Hepatocyte (in vitro differentiated cells): ENCODE results near the gene ITPK1. TPM values are rescaled to one million over a fixed set of nuclear protein-coding genes. Genes with fewer than 3 reads are reported as not detected.

Experiments used
- DNase-seq: peaks from one replicate; pipeline ENCODE4 v3.0.0-alpha.2; 2016; ENCODE audit warnings: low spot score
- H2AFZ ChIP-seq: fragments of 200-600 bp; sonication (generic); 2 replicates; pipeline ENCODE4 v1.6.0; 2016; ENCODE audit warnings: antibody characterized with exemption, mild to moderate bottlenecking
- H3K27ac ChIP-seq: fragments of 200-600 bp; sonication (generic); 2 replicates; pipeline ENCODE4 v1.5.1; 2016; ENCODE audit warnings: mild to moderate bottlenecking
- H3K27me3 ChIP-seq: fragments of 200-600 bp; sonication (generic); 2 replicates; pipeline ENCODE4 v1.6.1; 2016
- H3K36me3 ChIP-seq: fragments of 200-600 bp; sonication (generic); replicated peaks from 2 replicates; pipeline ENCODE4 v1.5.1; 2016; ENCODE audit warnings: low read depth; ENCODE audit not compliant: insufficient read depth
- H3K4me1 ChIP-seq: fragments of 200-600 bp; sonication (generic); 2 replicates; pipeline ENCODE4 v1.5.1; 2016; ENCODE audit warnings: mild to moderate bottlenecking, moderate library complexity; ENCODE audit not compliant: insufficient read depth
- H3K4me2 ChIP-seq: fragments of 200-600 bp; sonication (generic); 2 replicates; pipeline ENCODE4 v1.6.0; 2016
- H3K4me3 ChIP-seq: fragments of 200-600 bp; sonication (generic); 2 replicates; pipeline ENCODE4 v1.5.1; 2016; ENCODE audit warnings: mild to moderate bottlenecking
- H3K79me2 ChIP-seq: fragments of 200-600 bp; sonication (generic); 2 replicates; pipeline ENCODE4 v1.6.0; 2017; ENCODE audit warnings: mild to moderate bottlenecking
- H3K9me2 ChIP-seq: fragments of 200-600 bp; sonication (generic); replicated peaks from 2 replicates; pipeline ENCODE4 v1.6.0; 2017; ENCODE audit warnings: mild to moderate bottlenecking; ENCODE audit not compliant: insufficient read depth
- H3K9me3 ChIP-seq: fragments of 200-600 bp; sonication (generic); 2 replicates; pipeline ENCODE4 v1.5.1; 2016; ENCODE audit warnings: low read depth, mild to moderate bottlenecking
- H4K20me1 ChIP-seq: fragments of 200-600 bp; sonication (generic); 2 replicates; pipeline ENCODE4 v1.6.0; 2016; ENCODE audit warnings: mild to moderate bottlenecking; ENCODE audit not compliant: insufficient read depth, poor library complexity, severe bottlenecking
- EZH2 ChIP-seq: fragments of 200-600 bp; sonication (generic); IDR thresholded peaks from 2 replicates; pipeline ENCODE4 v1.6.1; 2016; ENCODE audit warnings: antibody characterized with exemption, mild to moderate bottlenecking, borderline replicate concordance
- EZH2phosphoT487 ChIP-seq: fragments of 200-600 bp; sonication (generic); IDR thresholded peaks from one replicate; pipeline ENCODE4 v1.6.1; 2018; ENCODE audit warnings: antibody characterized with exemption, mild to moderate bottlenecking, low read depth, moderate library complexity; ENCODE audit not compliant: unreplicated experiment, severe bottlenecking
- WGBS: methylation state at CpG from one replicate; pipeline ENCODE4 v1.1.6; 2016; ENCODE audit warnings: low lambda C conversion rate; ENCODE audit errors: missing lambda C conversion rate; 5-methylcytosine and 5-hydroxymethylcytosine counted together
- polyA plus RNA-seq: library from polyadenylated mRNA; unstranded; fragments of >200 nt; fragmentation: Nextera tagmentation; extraction: Ambion mirVana; gene quantifications from 2 replicates; pipeline ENCODE4 v1.2.1, GENCODE V29; 2016
- total RNA-seq: library from RNA; depleted of rRNA; stranded (reverse); fragments of >200 nt; gene quantifications from 2 replicates; pipeline ENCODE4 v1.2.3, GENCODE V29; 2014
- TF ChIP-seq, protein P1 (sequence below): fragments of 200-600 bp; sonication (generic); IDR thresholded peaks from 2 replicates; pipeline ENCODE4 v1.5.1; 2016; ENCODE audit warnings: antibody characterized with exemption, mild to moderate bottlenecking; ENCODE audit not compliant: poor library complexity

The ITPK1 gene
- total and polyA plus RNA-seq, 2 experiments from 2014 or later = 49.8 to 66.7 TPM

DNA sequence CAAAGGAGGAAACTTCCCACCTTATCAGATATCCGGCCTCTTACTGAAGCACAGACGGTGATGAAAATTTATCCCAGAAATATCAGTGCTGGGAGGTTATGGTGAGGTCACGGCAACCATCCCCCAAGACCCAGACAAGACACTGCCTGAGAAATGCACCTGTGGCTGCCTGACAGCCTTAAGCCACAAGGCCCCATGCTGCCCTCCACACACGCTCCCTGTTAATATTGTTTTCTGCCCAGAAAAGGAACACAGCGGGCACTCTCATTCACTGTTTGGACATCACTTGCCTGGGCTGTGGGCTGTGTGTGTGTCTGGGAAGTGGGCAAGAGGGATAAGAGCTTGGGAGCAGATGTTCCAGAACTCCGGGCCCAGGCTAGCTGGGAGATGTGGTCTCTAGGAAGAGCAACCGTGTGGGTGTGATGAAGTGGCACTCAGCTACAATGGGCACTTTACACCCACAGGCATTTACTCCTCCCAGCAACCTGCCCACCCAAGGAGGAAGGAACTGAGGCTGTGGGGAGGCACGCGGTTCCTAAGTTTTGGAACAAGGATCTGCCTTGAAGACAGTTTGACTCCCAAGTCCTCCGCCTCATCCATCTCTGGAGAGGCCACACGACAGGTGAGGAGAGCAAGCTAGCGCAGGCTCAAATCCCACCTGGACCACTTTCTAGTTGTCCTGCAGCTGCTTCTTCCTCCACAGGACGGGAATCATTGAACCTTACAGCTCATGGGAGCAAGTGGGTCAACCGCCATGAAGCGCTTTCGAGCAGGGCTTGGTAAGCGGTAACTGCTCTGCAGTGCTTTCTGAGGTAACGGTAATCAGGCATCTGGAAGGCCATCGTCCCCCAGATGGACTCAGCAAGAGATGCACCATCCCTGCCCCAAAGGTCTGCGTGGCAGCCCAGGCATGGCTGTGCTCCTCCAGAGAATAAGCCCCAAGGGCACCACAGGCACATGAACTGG is 101.4 kb downstream of the ITPK1 start:
- no peak overlapping the region for H3K27ac ChIP-seq
- peaks cover 22% of the 10 kb centered on the region for H3K4me1 ChIP-seq
- DNase-seq = no peak
- H3K4me3 ChIP-seq = no peak overlapping the region
- WGBS = 90% methylated on average over 20 of the region's 20 CpGs
- H3K9me3 ChIP-seq = no peaks in the 10 kb centered on the region
- no peak overlapping the region for H2AFZ ChIP-seq
- H4K20me1 ChIP-seq = peaks cover 13% of the 10 kb centered on the region
- peaks cover 33% of the 10 kb centered on the region for H3K79me2 ChIP-seq
- H3K27me3 ChIP-seq = no peaks in the 10 kb centered on the region
- H3K36me3 ChIP-seq = no peaks in the 10 kb centered on the region
- no peak overlapping the region for H3K4me2 ChIP-seq
- TF ChIP-seq EZH2 (no peak), EZH2phosphoT487 (no peak)
- TF ChIP-seq, protein P1, sequence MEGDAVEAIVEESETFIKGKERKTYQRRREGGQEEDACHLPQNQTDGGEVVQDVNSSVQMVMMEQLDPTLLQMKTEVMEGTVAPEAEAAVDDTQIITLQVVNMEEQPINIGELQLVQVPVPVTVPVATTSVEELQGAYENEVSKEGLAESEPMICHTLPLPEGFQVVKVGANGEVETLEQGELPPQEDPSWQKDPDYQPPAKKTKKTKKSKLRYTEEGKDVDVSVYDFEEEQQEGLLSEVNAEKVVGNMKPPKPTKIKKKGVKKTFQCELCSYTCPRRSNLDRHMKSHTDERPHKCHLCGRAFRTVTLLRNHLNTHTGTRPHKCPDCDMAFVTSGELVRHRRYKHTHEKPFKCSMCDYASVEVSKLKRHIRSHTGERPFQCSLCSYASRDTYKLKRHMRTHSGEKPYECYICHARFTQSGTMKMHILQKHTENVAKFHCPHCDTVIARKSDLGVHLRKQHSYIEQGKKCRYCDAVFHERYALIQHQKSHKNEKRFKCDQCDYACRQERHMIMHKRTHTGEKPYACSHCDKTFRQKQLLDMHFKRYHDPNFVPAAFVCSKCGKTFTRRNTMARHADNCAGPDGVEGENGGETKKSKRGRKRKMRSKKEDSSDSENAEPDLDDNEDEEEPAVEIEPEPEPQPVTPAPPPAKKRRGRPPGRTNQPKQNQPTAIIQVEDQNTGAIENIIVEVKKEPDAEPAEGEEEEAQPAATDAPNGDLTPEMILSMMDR = no peak
- no peaks in the 10 kb centered on the region for H3K9me2 ChIP-seq

DNA sequence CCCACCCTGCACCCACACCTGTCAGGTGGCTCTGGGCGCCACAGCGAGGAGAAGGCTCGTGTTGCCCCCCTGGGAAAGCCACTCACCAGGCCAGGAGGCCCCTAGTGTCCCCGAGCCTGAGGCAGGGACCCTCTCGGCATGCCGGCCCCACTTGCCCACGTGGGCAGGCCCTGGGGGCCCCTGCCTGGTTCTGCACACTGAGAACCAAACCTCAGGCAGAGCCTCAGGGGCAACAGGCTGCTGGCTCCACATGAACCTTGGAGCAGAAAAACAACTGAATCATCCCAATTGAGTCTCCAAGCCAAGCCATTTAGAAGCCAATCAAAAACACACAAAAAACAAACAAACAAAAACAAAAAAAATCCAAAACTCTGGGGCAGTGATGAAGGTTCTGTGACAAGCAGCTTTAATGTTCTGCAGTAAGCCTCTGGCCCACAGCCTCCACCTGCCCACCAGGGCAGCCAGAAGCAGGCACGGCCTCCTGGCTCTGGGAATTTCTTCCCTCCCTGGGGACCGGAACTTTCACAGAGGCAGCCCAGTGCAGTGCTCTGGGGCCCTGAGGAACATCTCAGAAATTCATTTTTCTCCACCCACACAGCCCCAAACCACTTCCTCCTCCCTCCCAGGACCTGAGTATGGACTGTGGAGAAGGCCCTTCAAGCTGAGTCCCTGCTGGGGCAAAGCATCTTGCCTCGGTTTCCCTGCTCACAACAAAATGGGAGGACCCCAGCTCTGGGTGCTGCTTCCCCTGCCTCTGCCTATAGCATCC is 102.6 kb downstream of the ITPK1 start:
- no peaks in the 10 kb centered on the region for H3K36me3 ChIP-seq
- peaks cover 16% of the 10 kb centered on the region for H4K20me1 ChIP-seq
- no peak overlapping the region for H3K4me3 ChIP-seq
- H3K27me3 ChIP-seq = no peaks in the 10 kb centered on the region
- H2AFZ ChIP-seq = no peak overlapping the region
- no peaks in the 10 kb centered on the region for H3K9me3 ChIP-seq
- H3K27ac ChIP-seq = peak overlapping the region; percentile 15
- TF ChIP-seq, protein P1 = no peak
- TF ChIP-seq EZH2 (no peak), EZH2phosphoT487 (no peak)
- H3K79me2 ChIP-seq = peaks cover 28% of the 10 kb centered on the region
- 75% methylated on average over 6 of the region's 10 CpGs for WGBS
- no peaks in the 10 kb centered on the region for H3K9me2 ChIP-seq
- DNase-seq = no peak
- H3K4me1 ChIP-seq = peaks cover 17% of the 10 kb centered on the region
- H3K4me2 ChIP-seq = no peak overlapping the region

DNA sequence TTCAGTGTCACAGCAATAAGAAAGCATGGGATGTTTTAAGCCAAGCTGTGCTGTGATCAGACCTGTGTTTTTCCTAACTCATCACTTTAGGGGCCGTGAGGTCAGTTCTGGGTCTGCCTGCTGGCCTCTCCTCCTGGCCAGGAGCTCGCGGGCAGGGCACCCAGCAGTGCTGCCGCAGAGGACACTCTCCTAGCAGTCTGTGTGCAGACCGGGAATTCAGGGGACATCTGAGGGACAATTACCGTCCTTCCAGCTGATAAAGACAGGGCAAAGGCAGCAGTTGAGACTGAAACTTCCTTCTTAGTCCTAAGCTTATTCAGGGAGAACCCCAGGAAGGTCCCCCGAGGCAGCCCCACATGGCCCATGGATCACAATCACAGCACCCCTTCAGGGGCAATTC is 103.2 kb downstream of the ITPK1 start:
- Histone ChIP-seq H3K4me2 (no peak overlapping the region), H3K9me3 (no peaks in the 10 kb centered on the region), H3K9me2 (no peaks in the 10 kb centered on the region), H3K27ac (peak overlapping the region; percentile 15), H3K27me3 (no peaks in the 10 kb centered on the region), H3K4me3 (no peak overlapping the region), H2AFZ (no peak overlapping the region), H3K79me2 (peaks cover 25% of the 10 kb centered on the region), H3K4me1 (peaks cover 23% of the 10 kb centered on the region), H3K36me3 (no peaks in the 10 kb centered on the region), H4K20me1 (peaks cover 16% of the 10 kb centered on the region)
- WGBS = 82% methylated on average over 6 of the region's 7 CpGs
- no peak for TF ChIP-seq EZH2
- TF ChIP-seq EZH2phosphoT487 = no peak
- TF ChIP-seq, protein P1 = no peak
- no peak for DNase-seq
